Measurements from ENCODE around the gene SRL.
"Not testable (repeated sequence)": the region's sequence is repeated elsewhere in the genome, so short reads cannot be mapped to it uniquely, and the experiment has no call there.

The SRL gene

GRCh38 chr16:4158143-4159093 is 83.5 kb downstream of the SRL start:
- ChIA-PET POLR2A (interaction anchor here (0.6 kb wide), 1 partner anchor 22 kb away, joined by 3 read pairs; no protein-coding TSS in a partner anchor), CTCF (no interaction called here)
- no peak for DNase-seq (ENCODE audit: extremely low spot score)
- TF ChIP-seq ARNT (IDR thresholded peaks at IDR 0.05) (no peak), BHLHE40 (IDR thresholded peaks at IDR 0.05; ENCODE audit: borderline replicate concordance) (no peak), FOXK2 (IDR thresholded peaks at IDR 0.05) (no peak), TARDBP (IDR thresholded peaks at IDR 0.05) (no peak), SUZ12 (IDR thresholded peaks at IDR 0.05) (no peak), L3MBTL2 (conservative IDR thresholded peaks at IDR 0.05) (no peak), NFRKB (IDR thresholded peaks at IDR 0.05) (no peak)

- no peak for DNase-seq (ENCODE audit: extremely low spot score)
- TF ChIP-seq LEF1 (IDR thresholded peaks at IDR 0.05; ENCODE audit: borderline replicate concordance) (no peak), L3MBTL2 (conservative IDR thresholded peaks at IDR 0.05) (no peak), PKNOX1 (IDR thresholded peaks at IDR 0.05) (no peak), HDGF (IDR thresholded peaks at IDR 0.05; ENCODE audit: borderline replicate concordance) (no peak), ELF4 (IDR thresholded peaks at IDR 0.05) (no peak), BHLHE40 (IDR thresholded peaks at IDR 0.05; ENCODE audit: borderline replicate concordance) (no peak), TARDBP (IDR thresholded peaks at IDR 0.05) (no peak), SP1 (IDR thresholded peaks at IDR 0.05) (no peak)
- CTCF ChIA-PET: interaction anchor here (0.6 kb wide), 1 partner anchor 86 kb away, joined by 3 read pairs; no protein-coding TSS in a partner anchor
- POLR2A ChIA-PET: no interaction called here
Observed at GRCh38 chr16:4157376-4157825, 84.5 kb downstream of the SRL start.

GRCh38 chr16:4156503-4156902 is 85.4 kb downstream of the SRL start:
- POLR2A ChIA-PET; DNase-seq (ENCODE audit: extremely low spot score); CTCF ChIA-PET: not testable (repeated sequence)

GRCh38 chr16:4153364-4153763 is 88.5 kb downstream of the SRL start:
- CTCF ChIA-PET; POLR2A ChIA-PET; DNase-seq (ENCODE audit: extremely low spot score): not testable (repeated sequence)

- ChIA-PET POLR2A (no interaction called here), CTCF (no interaction called here)
- no peak for DNase-seq (ENCODE audit: extremely low spot score)
- TF ChIP-seq ZNF384 (IDR thresholded peaks at IDR 0.05) (no peak), SUZ12 (IDR thresholded peaks at IDR 0.05) (no peak), FOXK2 (IDR thresholded peaks at IDR 0.05) (no peak), PKNOX1 (IDR thresholded peaks at IDR 0.05) (no peak), SP1 (IDR thresholded peaks at IDR 0.05) (no peak), FOXA1 (IDR thresholded peaks at IDR 0.05) (no peak), BHLHE40 (IDR thresholded peaks at IDR 0.05; ENCODE audit: borderline replicate concordance) (no peak), TARDBP (IDR thresholded peaks at IDR 0.05) (no peak)
Observed at GRCh38 chr16:4152267-4152666, 89.6 kb downstream of the SRL start.

GRCh38 chr16:4147236-4147635 is 94.6 kb downstream of the SRL start:
- CTCF ChIA-PET: no interaction called here
- TF ChIP-seq ZNF384 (IDR thresholded peaks at IDR 0.05) (no peak), CTBP1 (IDR thresholded peaks at IDR 0.05; ENCODE audit: borderline replicate concordance) (no peak)
- no peak for DNase-seq (ENCODE audit: extremely low spot score)
- POLR2A ChIA-PET: interaction anchor here (0.9 kb wide), 1 partner anchor 36 kb away, joined by 3 read pairs; no protein-coding TSS in a partner anchor

GRCh38 chr16:4142268-4142667 is 99.6 kb downstream of the SRL start:
- POLR2A ChIA-PET: no interaction called here
- TF ChIP-seq TARDBP (IDR thresholded peaks at IDR 0.05): no peak
- no peak for TF ChIP-seq PKNOX1 (IDR thresholded peaks at IDR 0.05)
- CTCF ChIA-PET: no interaction called here
- DNase-seq (ENCODE audit: extremely low spot score): no peak

- no peak for DNase-seq (ENCODE audit: extremely low spot score)
- TF ChIP-seq FOXM1 (IDR thresholded peaks at IDR 0.05; ENCODE audit: borderline replicate concordance) (no peak), FOXK2 (IDR thresholded peaks at IDR 0.05) (no peak), NFRKB (IDR thresholded peaks at IDR 0.05) (no peak), SUZ12 (IDR thresholded peaks at IDR 0.05) (no peak), ZNF384 (IDR thresholded peaks at IDR 0.05) (no peak), ARNT (IDR thresholded peaks at IDR 0.05) (no peak), CTBP1 (IDR thresholded peaks at IDR 0.05; ENCODE audit: borderline replicate concordance) (no peak), FOXA1 (IDR thresholded peaks at IDR 0.05) (no peak), HDGF (IDR thresholded peaks at IDR 0.05; ENCODE audit: borderline replicate concordance) (no peak), TARDBP (IDR thresholded peaks at IDR 0.05) (no peak)
- ChIA-PET CTCF (no interaction called here), POLR2A (no interaction called here)
Observed at GRCh38 chr16:4141604-4142003, 100.3 kb downstream of the SRL start.
